Tongue (tissue), 2 donors: Measurements from ENCODE around the gene DNAL4. TPM values are rescaled to one million over a fixed set of nuclear protein-coding genes. Genes with fewer than 3 reads are reported as not detected.

Experiments
- DNase-seq: peaks from one replicate; pipeline ENCODE4 v3.0.0-alpha.2; 2015
- total RNA-seq: library from RNA; depleted of rRNA; stranded (reverse); fragments of >200 nt; gene quantifications from one replicate; pipeline ENCODE4 v1.2.3, GENCODE V29; 2014

Gene DNAL4, protein sequence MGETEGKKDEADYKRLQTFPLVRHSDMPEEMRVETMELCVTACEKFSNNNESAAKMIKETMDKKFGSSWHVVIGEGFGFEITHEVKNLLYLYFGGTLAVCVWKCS
- total RNA-seq, result 9.3 TPM

DNA sequence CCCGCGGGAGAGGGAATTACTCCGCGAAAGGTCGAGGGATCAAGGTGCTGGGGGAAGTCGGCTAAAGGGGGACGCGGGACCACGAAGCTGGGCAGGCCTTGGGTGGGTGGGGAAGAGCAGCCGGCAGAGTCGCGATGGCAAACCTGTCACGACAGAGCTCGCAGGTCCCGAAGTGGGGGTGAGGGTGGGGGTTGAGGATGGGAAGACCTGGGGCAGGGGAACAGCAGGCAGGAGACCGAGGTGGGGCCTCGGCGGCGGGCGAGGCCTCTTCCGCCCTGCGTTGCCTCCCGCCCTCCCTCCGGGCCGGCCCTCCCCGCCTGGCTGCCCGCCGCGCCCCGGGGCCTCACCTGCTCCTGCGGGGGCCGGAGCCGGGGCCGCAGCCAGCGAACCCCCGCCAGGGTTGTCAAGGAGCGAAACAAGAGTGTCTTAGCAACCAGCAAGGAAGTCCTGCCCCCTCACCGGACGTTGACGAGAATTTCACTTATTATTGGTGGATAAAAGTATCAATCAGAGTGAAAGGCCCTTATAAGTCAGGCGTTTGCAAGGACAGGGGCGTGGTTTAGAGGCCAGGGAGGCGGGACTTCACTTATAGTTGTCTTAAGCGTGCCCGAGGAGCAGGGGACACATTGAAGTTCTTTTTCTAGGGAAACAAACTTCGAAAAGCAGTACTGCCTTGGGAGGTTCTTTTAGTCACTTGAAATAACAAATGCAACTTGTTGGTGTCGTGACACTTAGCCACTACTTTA is at the start of gene DNAL4:
DNAL4 (minus strand) TSS at position 423 of the 746 bp plus-strand sequence. CDS start 11,412 bp downstream, outside the sequence.
- DNase-seq, result peak; percentile 99

DNA sequence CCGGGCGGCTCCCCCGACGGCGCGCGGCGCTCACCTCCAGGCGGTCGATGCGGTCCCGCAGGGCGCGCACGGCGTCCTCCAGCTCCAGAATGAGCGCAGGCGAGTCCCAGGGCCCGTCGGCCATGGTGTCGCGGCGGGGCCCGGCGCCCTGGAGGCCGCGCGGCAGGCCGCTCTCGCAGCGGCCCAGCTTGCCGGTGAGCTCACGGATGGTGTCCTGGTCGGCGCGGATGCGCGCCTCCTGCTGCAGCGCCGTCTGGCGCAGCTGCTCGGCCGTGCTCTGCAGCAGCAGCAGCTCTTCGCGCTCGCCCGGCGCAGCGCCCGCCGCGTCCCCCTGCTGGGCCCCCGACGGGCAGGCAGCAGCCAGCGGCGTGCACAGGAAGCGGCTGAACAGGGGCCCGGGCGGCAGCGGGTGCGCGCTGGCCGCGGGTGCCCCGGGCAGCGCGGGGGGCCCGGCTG is 49.3 kb upstream of the DNAL4 start:
- peak; percentile 90 for DNase-seq

DNA sequence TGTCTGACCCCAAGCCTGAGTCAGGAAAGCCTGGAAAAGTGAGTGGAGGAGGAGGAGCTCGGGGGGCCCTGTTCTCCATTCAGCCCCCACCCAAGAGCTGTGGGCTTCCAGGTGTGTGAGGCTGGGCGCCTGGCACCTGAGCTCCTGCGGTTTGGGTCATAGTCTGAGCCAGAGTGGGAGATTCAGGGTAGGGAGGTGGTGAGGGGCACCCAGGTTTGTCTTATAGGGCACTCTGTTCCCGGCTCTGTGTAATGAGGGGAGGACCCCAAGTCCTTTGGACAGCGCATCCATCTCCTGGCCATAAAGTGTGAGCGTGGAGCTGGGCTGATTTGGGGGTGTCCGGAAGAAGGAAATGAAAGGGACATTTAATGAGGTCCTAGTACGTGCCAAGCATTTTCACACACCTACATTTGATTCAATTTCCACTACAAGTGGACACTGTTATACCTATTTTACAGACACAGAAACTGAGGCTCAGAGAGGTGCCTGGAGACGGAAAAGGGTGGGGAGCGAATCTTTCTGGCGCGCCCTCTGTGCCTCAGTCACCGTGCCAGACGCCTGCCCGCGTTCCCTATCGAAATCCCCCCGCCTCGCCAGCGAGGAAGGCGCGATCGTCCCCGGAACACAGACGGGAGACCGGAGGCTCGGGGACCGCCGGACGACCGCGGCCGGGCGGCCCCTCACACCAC is 48.7 kb upstream of the DNAL4 start:
- DNase-seq, result no peak

DNA sequence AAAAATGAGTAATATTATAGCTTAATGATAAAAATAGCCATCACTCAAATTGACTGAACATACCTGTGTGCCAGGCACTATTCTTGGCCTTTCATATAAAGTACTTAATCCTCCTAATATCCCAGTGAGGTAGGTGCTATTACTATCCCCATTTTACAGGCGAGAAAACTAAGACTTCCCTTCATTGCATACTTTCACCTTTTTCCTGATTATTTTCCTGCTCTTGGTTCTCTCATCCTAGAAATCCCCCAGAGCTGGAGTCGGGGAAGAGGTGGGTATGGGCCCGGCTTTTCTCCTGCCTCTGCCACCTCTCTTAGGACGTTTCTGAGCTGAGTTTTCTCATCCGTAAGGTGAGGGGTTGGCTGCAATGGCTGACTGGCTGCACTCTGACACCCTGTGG is 47.7 kb upstream of the DNAL4 start:
- DNase-seq, result no peak

DNA sequence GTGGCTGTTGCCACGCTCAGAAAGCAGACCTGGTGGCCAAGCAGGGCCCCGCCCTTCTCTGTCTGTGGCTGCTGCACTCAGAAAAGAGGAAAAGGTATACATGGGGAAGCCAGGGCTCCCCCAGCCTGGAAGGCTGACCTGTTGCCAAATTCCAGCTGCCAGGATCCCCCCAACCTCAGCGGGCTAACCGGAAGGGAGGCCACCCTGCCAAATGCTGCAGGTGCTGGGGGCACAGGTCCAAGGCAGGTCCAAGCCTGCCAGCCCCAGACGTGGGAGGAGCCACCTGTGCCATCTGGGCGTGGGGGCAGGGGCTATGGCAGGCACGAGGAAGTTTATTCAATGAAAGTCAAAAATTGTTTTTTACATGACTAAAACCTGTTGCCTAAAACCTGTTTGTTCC is 47.3 kb upstream of the DNAL4 start:
- DNase-seq, result no peak

DNA sequence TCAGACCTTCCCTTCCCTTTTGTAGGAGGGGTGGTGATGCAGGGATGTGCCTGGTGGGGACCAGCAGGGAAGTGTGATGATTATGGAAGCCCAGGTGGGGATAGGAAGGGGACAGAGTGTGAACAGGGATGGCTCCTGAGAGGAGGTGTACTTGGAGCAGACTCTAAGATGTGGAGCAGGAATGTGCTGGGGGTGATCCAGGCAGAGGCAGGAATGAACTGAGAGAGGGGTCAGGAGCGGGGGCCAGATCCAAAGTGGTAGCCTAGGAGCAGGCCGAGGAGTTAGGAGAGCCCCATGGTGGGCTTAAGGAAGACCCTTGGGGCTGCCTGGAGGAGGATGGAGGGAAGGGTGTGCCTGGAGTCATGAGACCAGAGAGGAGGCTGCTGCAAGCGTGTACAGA is 46.2 kb upstream of the DNAL4 start:
- no peak for DNase-seq

DNA sequence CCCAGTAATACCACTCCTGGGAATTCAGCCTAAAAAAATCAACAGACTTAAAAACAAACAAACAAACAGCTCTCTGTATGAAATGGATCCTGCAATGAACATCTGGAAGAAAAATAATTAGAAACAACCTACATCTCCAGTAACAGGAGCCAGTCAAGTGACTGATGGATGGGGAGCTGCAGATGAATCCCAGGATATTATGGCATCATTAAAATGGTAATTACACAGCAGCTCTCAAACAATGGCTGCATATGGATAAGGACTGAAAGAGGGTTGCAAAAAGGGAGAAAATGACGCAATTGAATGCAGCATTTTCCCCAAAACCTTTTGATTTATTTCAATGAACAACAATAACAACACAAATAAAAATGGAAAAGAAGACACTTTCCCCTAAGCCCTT is 45.7 kb upstream of the DNAL4 start:
- DNase-seq, result no peak

DNA sequence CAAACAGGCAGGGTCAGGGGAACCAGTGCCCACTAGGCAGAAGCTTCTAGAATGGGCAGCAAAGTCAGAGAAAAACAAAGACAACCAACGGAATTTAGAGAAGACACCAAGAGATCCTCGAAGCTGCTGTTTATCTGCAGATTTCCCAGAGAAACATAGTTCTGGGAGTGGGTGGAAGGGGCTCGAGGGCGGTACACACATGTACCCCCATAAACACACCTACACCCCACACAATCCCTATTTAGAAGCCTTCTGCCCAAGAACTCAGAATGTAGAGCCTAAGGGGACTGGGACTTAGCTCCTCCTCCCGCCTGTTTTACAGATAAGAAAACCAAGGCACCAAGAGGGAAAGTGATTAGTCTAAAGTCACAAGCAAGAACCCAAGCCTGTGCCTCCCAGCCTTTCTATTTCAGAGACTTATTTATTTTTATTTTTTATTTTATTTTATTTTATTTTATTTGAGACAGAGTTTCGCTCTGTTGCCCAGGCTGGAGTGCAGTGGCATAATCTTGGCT is 43.5 kb upstream of the DNAL4 start:
- DNase-seq, result no peak

DNA sequence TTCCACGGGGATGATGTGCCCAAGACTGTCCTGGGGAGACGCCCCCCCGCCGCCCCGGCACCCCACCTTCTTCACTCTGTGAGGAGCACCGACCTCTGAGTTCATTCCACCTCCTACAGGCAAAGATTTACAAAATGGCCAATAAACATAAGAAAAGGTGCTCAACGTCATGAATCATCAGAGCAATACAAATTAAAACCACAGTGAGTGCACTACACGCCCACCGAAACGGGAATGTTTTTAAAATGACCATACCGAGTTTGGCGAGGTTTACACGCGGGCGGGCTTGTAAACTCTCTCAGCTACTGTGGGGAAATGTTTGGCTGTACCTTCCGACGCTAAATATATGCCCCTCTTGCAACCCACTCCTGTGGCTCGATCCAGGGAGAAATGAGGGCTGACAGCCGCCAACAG is 42.0 kb upstream of the DNAL4 start:
- no peak for DNase-seq

DNA sequence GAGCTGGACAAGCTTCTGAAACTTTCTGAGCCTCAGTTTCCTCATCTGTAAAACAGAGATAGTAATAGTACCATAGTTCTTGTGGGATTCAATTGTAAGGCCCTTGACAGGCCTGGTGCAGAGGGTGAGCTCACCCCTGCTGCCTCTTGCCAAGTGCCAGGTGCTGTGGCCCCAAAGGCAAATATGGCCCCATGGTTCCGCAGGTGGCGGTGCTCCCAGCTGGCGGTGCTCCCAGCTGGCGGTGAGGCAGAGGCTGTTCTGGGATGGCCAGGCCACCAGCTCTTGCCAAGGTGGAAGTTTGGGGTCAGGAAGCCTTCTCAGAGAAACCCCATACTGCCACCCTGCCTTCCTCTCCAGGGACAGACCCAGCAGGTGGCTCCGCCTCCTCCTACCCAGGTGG is 41.0 kb upstream of the DNAL4 start:
- no peak for DNase-seq

DNA sequence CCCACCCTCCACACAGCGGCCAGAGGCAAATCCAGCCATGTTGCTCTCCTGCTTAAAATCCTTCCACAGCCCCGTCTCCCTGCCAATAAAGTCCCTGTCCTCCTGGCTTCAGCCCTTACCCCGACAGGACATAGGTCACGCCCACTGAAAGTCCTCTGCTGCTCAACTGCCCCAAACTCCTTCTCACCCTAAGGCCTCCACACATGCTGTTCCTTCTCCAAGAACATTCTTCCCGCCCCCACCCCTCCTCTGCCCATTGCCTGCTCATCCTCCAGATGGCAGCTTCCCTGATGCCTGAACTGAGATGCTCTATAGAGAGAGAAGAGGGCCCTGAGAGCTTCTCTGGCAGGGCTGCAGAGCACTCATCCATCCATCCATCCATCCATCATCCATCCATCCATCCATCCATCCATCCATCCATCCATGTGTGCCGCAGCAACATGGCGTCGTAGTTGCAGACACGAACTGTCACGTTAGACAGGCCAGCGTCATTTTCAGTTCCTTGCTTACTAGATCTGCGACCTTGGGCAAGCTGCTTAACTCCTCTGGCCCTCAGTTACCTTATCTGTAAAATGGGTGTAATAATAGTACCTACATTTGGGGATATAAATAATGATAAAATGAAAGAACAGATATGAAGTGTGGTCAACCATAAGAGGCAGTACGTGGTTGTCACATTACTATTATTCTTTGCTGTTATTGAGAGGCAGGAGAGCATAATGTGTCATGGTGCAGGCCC is 40.4 kb upstream of the DNAL4 start:
- no peak for DNase-seq

DNA sequence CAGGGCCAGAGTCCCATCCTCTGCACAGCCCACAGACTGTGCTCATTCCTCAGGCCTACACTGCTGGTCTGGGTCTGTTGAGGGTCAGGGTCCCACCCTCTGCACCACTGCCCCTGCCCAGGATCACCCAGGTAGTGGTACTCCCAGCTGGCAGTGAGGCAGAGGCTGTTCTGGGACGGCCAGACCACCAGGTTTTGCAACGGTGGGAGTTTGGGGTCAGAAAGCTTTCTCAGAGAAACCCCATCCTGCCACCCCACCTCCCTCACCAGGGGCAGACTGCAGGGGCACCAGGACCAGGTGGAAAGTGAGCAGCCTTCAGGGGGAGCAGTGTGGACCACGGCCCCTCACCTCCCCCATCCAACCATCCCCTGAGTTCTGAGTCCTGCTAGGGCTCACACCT is 39.1 kb upstream of the DNAL4 start:
- DNase-seq, result no peak

DNA sequence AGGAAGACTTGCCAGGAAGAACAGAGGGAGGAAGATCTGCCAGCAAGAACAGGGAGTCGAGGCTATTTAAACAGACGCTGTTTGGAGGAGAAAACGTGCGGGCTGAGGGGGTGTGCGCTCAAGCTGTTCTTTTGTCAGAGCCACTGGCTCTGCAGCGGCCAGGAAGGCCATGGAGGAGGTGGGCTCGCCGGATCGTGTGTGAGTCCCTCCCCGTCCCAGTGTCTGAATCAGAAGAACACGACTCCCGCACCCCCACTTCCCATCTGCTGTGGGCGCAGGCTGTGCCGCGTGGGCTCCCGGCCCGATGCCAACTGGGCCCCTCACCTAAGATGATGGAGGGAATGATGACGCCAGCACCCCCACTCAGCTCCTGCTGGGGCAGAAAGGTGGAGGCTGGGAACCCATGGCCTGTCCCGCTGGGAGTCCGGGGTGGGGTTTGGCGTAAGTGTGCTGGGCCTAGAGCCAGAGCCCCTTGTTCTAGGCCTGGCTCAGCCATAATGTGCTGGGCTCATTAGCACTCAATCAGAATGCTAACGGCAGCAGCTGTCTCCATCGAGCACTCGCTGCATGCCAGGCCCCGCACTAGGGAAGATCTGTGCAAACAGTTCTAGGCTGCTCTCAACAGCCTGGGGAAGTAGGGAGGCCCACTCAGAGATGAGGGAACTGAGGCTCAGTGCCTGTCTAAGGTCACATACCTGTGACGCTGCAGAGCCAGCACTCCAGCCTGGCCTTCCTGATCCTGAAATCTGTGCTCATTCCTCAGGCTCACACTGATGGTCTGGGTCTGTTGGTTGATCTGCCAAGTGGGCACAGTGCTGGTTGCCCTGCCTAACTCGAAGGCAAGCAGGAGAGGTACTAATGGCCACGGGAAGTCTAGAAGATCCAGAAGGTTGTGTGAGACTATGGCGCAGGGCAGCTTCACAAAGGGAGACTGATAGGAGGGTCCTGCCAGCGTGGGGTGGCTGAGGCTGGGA is 38.3 kb upstream of the DNAL4 start:
- peak; percentile 9 for DNase-seq

DNA sequence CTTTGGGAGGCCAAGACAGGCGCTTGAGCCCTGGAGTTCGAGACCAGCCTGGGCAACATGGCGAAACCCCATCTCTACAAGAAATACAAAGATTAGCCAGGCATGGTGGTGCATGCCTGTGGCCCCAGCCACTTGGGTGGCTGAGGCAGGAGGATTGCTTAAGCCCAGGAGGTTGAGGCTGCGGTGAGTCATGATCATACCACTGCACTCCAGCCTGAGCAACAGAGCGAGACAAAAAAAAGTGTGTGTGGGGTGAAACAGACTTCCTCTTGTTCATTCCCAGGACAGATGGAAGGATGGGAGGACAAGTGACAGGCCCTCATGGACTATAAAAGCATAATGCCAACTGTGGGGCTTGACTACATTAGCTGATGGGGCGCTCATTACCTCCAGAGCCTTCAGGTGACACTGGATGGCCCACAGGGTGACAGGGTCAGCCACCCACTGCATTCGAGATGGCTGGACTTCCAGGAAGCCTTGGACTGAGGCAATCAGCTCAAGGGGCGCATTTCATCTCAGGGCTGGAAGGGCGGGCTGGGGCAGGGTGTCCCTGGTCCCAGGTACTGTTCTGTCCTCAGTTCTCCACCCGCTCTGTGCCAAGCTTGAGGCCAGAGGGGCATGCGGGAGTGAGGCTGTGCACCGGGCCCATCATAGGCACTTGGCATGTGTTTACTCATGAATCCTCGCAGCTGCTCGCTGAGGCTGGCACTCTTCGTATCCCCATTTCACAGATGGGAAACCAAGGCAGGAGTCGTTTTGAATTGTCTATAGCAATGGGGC is 37.4 kb upstream of the DNAL4 start:
- no peak for DNase-seq

DNA sequence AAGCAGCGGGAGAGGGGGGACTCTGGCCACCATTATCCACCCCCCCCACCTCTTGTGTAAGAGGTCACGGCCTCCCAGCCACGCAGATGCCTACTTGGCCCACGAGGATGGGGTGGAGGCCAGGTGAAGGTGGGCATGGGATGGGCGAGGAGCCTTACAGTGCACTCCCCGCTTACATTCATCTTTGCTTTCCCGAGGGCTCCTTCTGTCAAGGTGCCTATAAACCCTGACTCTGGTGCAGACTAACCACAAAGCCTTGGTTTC is 36.8 kb upstream of the DNAL4 start:
- DNase-seq, result no peak

DNA sequence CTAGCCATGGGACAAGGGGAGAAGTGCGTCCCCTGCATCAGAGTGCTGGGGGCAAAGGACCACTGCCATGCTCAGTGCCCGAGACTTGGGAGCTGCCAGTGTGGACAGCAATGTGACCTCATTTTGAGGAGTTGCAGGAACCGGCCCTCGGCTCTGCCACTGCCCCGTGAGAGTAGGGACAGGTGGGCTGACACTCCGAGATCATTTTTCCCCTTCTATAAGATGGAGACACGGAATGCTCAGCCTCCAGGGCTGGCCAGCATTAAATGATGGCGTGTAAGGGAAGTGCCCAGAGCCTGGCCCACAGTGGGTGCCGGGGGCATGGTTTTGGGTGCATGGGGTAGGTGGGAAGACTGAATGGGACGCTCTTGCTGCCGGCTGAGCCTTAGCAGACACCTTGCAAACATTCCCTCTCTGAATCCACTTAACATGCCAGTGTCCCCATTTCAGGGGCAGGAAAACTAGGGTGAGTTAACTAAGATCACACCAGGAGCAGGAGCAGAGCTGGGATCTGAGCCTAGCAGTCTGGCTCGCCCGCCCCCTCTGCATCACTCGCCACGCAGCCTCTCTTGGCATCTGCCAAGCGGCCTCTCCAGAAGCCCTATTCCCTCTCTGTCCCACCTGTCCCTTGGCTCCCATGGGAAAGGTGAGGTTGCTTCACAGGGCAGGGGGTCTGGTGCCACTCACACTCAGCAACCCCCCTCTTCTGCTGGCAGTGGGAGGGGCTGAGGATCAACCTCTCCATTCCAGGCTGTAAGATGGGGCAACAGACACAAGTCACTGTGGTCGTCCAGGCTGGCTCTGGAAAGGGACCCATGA is 36.3 kb upstream of the DNAL4 start:
- DNase-seq, result no peak

DNA sequence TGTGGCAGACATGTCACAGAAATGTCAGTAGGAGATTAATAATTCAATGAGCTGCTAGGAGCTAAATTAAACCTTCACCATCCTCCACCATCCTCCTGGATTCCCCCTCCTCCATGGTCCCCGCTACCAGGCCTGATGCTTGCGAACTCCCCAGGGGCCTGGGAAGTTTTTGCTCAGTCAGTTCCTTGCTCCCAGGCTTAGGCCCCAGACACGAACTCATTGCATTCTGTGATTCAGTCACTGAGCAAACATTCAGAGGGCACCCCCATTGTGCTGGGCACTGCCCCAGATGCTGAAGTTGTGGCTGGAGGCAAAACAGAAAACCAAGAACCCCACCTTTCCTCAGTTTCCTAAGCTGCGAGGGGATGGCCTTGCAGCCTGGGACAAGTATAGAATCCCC is 35.5 kb upstream of the DNAL4 start:
- no peak for DNase-seq

DNA sequence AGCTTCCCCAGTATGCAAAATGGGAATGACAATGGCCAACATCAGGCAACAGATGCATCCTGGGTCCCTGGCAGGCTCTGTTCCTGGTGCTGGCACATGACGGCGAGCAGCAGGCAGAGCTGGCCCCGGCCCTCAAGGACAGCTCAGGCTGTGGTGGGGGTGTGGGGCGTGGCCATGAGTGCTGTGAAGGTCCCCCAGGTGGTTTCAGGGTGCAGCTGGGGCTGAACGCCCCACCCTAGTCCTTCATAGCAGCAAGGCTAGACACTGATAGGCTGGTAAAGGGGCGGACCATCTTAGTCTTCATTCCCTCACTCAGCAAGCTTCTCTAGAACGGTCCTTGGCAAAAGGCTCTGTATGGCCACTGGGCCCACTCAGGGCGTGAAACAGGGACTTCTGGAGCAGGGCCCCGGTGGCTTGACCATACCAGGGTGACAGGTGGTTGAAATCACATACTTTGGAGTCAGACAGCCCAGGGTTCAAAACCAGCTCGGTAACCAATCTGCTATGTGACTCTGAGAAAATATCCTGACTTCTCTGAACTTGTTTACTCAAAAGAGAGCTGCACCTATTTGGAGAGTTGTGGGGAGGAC is 34.8 kb upstream of the DNAL4 start:
- DNase-seq, result no peak

DNA sequence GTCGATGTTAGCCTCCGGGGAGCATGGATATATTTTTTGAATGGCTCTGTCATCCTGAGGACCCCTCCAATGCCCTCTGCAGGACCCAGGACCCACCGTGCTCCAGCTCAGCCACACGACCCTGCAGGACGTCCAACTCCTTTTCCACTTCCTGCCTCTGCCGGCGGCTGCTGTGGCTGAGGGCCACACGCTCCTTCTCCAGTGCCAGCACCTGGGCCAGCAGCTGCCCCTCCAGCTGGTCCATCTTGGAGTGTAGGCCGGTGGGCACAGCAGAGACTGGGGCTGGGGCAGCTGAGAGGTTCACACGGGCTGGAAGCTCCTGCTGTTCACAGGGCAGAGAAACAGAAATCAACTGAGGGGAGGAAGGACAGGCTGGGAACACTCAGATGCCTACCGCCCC is 34.2 kb upstream of the DNAL4 start:
- DNase-seq, result no peak

DNA sequence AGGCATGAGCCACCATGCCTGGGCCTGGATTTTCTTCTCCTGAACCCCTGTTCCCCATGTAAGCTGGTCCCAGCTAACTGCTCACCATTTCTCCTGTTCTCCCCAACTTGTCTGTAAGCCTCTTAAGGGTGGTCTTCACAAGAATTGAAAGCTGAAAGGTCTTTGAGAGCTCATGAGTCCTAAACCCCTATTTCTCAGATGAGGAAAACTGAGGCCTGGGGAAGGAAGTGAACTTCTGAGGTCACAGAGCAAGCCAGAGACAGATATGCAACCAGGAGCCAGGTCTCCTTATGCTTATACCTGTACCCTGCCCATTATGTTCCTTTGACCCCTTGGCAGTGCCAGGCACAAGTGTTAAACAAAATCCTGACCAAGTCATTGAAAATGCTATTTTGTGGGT is 33.6 kb upstream of the DNAL4 start:
- DNase-seq, result no peak
